Myometrial cell (primary cell): Measurements from ENCODE around the gene SLCO6A1. TPM values are rescaled to one million over a fixed set of nuclear protein-coding genes. Genes with fewer than 3 reads are reported as not detected.

Experiments
- total RNA-seq: library from RNA; depleted of rRNA; stranded (reverse); fragments of >200 nt; gene quantifications from 2 replicates; pipeline ENCODE4 v1.2.3, GENCODE V29; 2015

Gene SLCO6A1, protein sequence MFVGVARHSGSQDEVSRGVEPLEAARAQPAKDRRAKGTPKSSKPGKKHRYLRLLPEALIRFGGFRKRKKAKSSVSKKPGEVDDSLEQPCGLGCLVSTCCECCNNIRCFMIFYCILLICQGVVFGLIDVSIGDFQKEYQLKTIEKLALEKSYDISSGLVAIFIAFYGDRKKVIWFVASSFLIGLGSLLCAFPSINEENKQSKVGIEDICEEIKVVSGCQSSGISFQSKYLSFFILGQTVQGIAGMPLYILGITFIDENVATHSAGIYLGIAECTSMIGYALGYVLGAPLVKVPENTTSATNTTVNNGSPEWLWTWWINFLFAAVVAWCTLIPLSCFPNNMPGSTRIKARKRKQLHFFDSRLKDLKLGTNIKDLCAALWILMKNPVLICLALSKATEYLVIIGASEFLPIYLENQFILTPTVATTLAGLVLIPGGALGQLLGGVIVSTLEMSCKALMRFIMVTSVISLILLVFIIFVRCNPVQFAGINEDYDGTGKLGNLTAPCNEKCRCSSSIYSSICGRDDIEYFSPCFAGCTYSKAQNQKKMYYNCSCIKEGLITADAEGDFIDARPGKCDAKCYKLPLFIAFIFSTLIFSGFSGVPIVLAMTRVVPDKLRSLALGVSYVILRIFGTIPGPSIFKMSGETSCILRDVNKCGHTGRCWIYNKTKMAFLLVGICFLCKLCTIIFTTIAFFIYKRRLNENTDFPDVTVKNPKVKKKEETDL
- total RNA-seq = not detected in 2 replicates

DNA sequence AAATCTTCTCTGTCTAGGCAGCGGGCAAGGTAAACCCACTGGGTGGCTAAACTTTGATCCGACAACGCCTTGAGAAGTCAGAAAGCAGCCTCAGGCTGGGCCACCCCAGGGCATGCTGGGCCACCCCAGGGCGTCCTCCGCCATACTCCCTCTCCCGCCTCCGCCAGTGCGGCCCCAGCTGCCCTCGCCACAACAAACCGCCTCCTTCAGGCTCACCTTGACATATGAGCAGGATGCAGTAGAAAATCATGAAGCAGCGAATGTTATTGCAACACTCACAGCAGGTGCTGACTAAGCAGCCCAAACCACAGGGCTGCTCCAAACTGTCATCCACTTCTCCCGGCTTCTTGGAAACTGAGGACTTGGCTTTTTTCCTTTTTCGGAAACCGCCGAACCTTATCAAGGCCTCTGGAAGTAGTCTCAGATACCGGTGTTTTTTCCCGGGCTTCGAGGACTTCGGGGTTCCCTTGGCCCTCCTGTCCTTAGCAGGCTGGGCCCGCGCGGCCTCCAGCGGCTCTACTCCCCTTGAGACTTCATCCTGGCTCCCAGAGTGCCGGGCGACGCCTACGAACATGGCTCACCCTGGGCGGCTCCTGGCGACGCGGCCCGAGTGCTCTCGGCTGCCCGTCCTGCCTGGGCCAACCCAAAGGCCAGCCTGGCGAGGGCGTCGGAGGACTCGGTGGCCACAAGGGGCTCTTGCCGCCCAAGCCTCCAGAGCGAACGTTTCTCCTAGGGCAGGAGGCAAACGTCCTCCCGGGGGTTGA is at the start of gene SLCO6A1:
TSS of gene SLCO6A1 (minus strand) at position 731 of the 764 bp plus-strand sequence. CDS start at position 574, 157 bp downstream.

Other genes starting within 250 kb of the SLCO6A1 start
- gene SLCO4C1, start 202.7 kb downstream of the SLCO6A1 start, total RNA-seq = not detected in 2 replicates